ENCODE data around the gene KRTAP5-7.
"Not testable (repeated sequence)": the region's sequence is repeated elsewhere in the genome, so short reads cannot be mapped to it uniquely, and the experiment has no call there.

Gene KRTAP5-7

GRCh38 chr11:71557257-71557656, 30.2 kb downstream of the KRTAP5-7 start:
- H3K27ac ChIP-seq (ENCODE audit: low read depth, low read length) = no peak overlapping the region
- H3K4me3 ChIP-seq (ENCODE audit: low read depth in 1 of 2, low read length in 2 of 2) = no peak overlapping the region
- H3K4me1 ChIP-seq (ENCODE audit: control insufficient read depth in 1 of 2, insufficient read depth in 2 of 2, low read length in 2 of 2) = no peaks in the 10 kb centered on the region
- no peaks in the 10 kb centered on the region for H3K9me3 ChIP-seq (ENCODE audit: control insufficient read depth in 1 of 2, low read length in 2 of 2)
- H3K9ac ChIP-seq (ENCODE audit: low read depth in 1 of 2, low read length in 2 of 2) = no peak overlapping the region
- no peaks in the 10 kb centered on the region for H3K27me3 ChIP-seq (ENCODE audit: control insufficient read depth in 1 of 2, insufficient read depth in 2 of 2, low read length in 2 of 2)
- no peaks in the 10 kb centered on the region for H3K36me3 ChIP-seq (ENCODE audit: control insufficient read depth in 1 of 2, insufficient read depth in 2 of 2, low read length in 2 of 2)

GRCh38 chr11:71558996-71559395, 31.9 kb downstream of the KRTAP5-7 start:
- H3K9ac ChIP-seq (ENCODE audit: low read depth in 1 of 2, low read length in 2 of 2) = no peak overlapping the region
- H3K27ac ChIP-seq (ENCODE audit: low read depth, low read length) = no peak overlapping the region
- H3K27me3 ChIP-seq (ENCODE audit: control insufficient read depth in 1 of 2, insufficient read depth in 2 of 2, low read length in 2 of 2) = peaks cover 5 to 7% of the 10 kb centered on the region in 2 donors
- H3K4me3 ChIP-seq (ENCODE audit: low read depth in 1 of 2, low read length in 2 of 2) = no peak overlapping the region
- no peaks in the 10 kb centered on the region for H3K4me1 ChIP-seq (ENCODE audit: control insufficient read depth in 1 of 2, insufficient read depth in 2 of 2, low read length in 2 of 2)
- H3K36me3 ChIP-seq (ENCODE audit: control insufficient read depth in 1 of 2, insufficient read depth in 2 of 2, low read length in 2 of 2) = no peaks in the 10 kb centered on the region
- no peaks in the 10 kb centered on the region for H3K9me3 ChIP-seq (ENCODE audit: control insufficient read depth in 1 of 2, low read length in 2 of 2)

GRCh38 chr11:71562120-71562519, 35.1 kb downstream of the KRTAP5-7 start:
- no peaks in the 10 kb centered on the region for H3K9me3 ChIP-seq (ENCODE audit: control insufficient read depth in 1 of 2, low read length in 2 of 2)
- no peak overlapping the region for H3K4me3 ChIP-seq (ENCODE audit: low read depth in 1 of 2, low read length in 2 of 2)
- peaks cover 5 to 7% of the 10 kb centered on the region in 2 donors for H3K27me3 ChIP-seq (ENCODE audit: control insufficient read depth in 1 of 2, insufficient read depth in 2 of 2, low read length in 2 of 2)
- H3K4me1 ChIP-seq (ENCODE audit: control insufficient read depth in 1 of 2, insufficient read depth in 2 of 2, low read length in 2 of 2) = no peaks in the 10 kb centered on the region
- no peaks in the 10 kb centered on the region for H3K36me3 ChIP-seq (ENCODE audit: control insufficient read depth in 1 of 2, insufficient read depth in 2 of 2, low read length in 2 of 2)
- H3K9ac ChIP-seq (ENCODE audit: low read depth in 1 of 2, low read length in 2 of 2) = no peak overlapping the region
- H3K27ac ChIP-seq (ENCODE audit: low read depth, low read length) = no peak overlapping the region

- Histone ChIP-seq H3K4me1 (ENCODE audit: control insufficient read depth in 1 of 2, insufficient read depth in 2 of 2, low read length in 2 of 2) (no peaks in the 10 kb centered on the region), H3K9me3 (ENCODE audit: control insufficient read depth in 1 of 2, low read length in 2 of 2) (no peaks in the 10 kb centered on the region), H3K36me3 (ENCODE audit: control insufficient read depth in 1 of 2, insufficient read depth in 2 of 2, low read length in 2 of 2) (no peaks in the 10 kb centered on the region), H3K27ac (ENCODE audit: low read depth, low read length) (no peak overlapping the region), H3K4me3 (ENCODE audit: low read depth in 1 of 2, low read length in 2 of 2) (no peak overlapping the region), H3K9ac (ENCODE audit: low read depth in 1 of 2, low read length in 2 of 2) (no peak overlapping the region), H3K27me3 (ENCODE audit: control insufficient read depth in 1 of 2, insufficient read depth in 2 of 2, low read length in 2 of 2) (peaks cover 5 to 7% of the 10 kb centered on the region in 2 donors)
These were observed 36.3 kb downstream of the KRTAP5-7 start for GRCh38 chr11:71563406-71563805.

- H3K27ac ChIP-seq (ENCODE audit: low read depth, low read length) = no peak overlapping the region
- H3K36me3 ChIP-seq (ENCODE audit: control insufficient read depth in 1 of 2, insufficient read depth in 2 of 2, low read length in 2 of 2) = no peaks in the 10 kb centered on the region
- no peak overlapping the region for H3K9ac ChIP-seq (ENCODE audit: low read depth in 1 of 2, low read length in 2 of 2)
- H3K9me3 ChIP-seq (ENCODE audit: control insufficient read depth in 1 of 2, low read length in 2 of 2) = no peaks in the 10 kb centered on the region
- peaks cover 5 to 7% of the 10 kb centered on the region in 2 donors for H3K27me3 ChIP-seq (ENCODE audit: control insufficient read depth in 1 of 2, insufficient read depth in 2 of 2, low read length in 2 of 2)
- H3K4me3 ChIP-seq (ENCODE audit: low read depth in 1 of 2, low read length in 2 of 2) = no peak overlapping the region
- no peaks in the 10 kb centered on the region for H3K4me1 ChIP-seq (ENCODE audit: control insufficient read depth in 1 of 2, insufficient read depth in 2 of 2, low read length in 2 of 2)
These were observed 37.4 kb downstream of the KRTAP5-7 start for GRCh38 chr11:71564430-71564829.

- Histone ChIP-seq H3K27me3 (ENCODE audit: control insufficient read depth in 1 of 2, insufficient read depth in 2 of 2, low read length in 2 of 2) (peaks cover 5 to 7% of the 10 kb centered on the region in 2 donors), H3K9me3 (ENCODE audit: control insufficient read depth in 1 of 2, low read length in 2 of 2) (no peaks in the 10 kb centered on the region), H3K9ac (ENCODE audit: low read depth in 1 of 2, low read length in 2 of 2) (no peak within 1 kb of the TSS), H3K4me3 (ENCODE audit: low read depth in 1 of 2, low read length in 2 of 2) (no peak within 1 kb of the TSS), H3K36me3 (ENCODE audit: control insufficient read depth in 1 of 2, insufficient read depth in 2 of 2, low read length in 2 of 2) (no peaks in the 10 kb centered on the region), H3K4me1 (ENCODE audit: control insufficient read depth in 1 of 2, insufficient read depth in 2 of 2, low read length in 2 of 2) (no peaks in the 10 kb centered on the region), H3K27ac (ENCODE audit: low read depth, low read length) (no peak within 1 kb of the TSS)
These were observed 38.2 kb downstream of the KRTAP5-7 start, which contains the start of gene KRTAP5-10 for GRCh38 chr11:71565263-71565662. Gene KRTAP5-10, plus strand, starts transcription at chr11:71565563. Its CDS starts 25 bp downstream, at chr11:71565588.

GRCh38 chr11:71566081-71566620, 39.1 kb downstream of the KRTAP5-7 start:
- Histone ChIP-seq H3K9me3 (ENCODE audit: control insufficient read depth in 1 of 2, low read length in 2 of 2) (no peaks in the 10 kb centered on the region), H3K4me1 (ENCODE audit: control insufficient read depth in 1 of 2, insufficient read depth in 2 of 2, low read length in 2 of 2) (no peaks in the 10 kb centered on the region), H3K27me3 (ENCODE audit: control insufficient read depth in 1 of 2, insufficient read depth in 2 of 2, low read length in 2 of 2) (peaks cover 5 to 10% of the 10 kb centered on the region in 2 donors), H3K9ac (ENCODE audit: low read depth in 1 of 2, low read length in 2 of 2) (no peak overlapping the region), H3K27ac (ENCODE audit: low read depth, low read length) (no peak overlapping the region), H3K4me3 (ENCODE audit: low read depth in 1 of 2, low read length in 2 of 2) (no peak overlapping the region), H3K36me3 (ENCODE audit: control insufficient read depth in 1 of 2, insufficient read depth in 2 of 2, low read length in 2 of 2) (no peaks in the 10 kb centered on the region)

- H3K4me3 ChIP-seq (ENCODE audit: low read depth in 1 of 2, low read length in 2 of 2); H3K4me1 ChIP-seq (ENCODE audit: control insufficient read depth in 1 of 2, insufficient read depth in 2 of 2, low read length in 2 of 2); H3K9me3 ChIP-seq (ENCODE audit: control insufficient read depth in 1 of 2, low read length in 2 of 2); H3K9ac ChIP-seq (ENCODE audit: low read depth in 1 of 2, low read length in 2 of 2); H3K27ac ChIP-seq (ENCODE audit: low read depth, low read length); H3K36me3 ChIP-seq (ENCODE audit: control insufficient read depth in 1 of 2, insufficient read depth in 2 of 2, low read length in 2 of 2): not testable (repeated sequence)
- peaks cover 5 to 10% of the 10 kb centered on the region in 2 donors for H3K27me3 ChIP-seq (ENCODE audit: control insufficient read depth in 1 of 2, insufficient read depth in 2 of 2, low read length in 2 of 2)
These were observed 39.8 kb downstream of the KRTAP5-7 start for GRCh38 chr11:71566626-71567599.

- not testable (repeated sequence) for H3K4me3 ChIP-seq (ENCODE audit: low read depth in 1 of 2, low read length in 2 of 2); H3K4me1 ChIP-seq (ENCODE audit: control insufficient read depth in 1 of 2, insufficient read depth in 2 of 2, low read length in 2 of 2); H3K9me3 ChIP-seq (ENCODE audit: control insufficient read depth in 1 of 2, low read length in 2 of 2); H3K9ac ChIP-seq (ENCODE audit: low read depth in 1 of 2, low read length in 2 of 2); H3K36me3 ChIP-seq (ENCODE audit: control insufficient read depth in 1 of 2, insufficient read depth in 2 of 2, low read length in 2 of 2); H3K27ac ChIP-seq (ENCODE audit: low read depth, low read length)
- H3K27me3 ChIP-seq (ENCODE audit: control insufficient read depth in 1 of 2, insufficient read depth in 2 of 2, low read length in 2 of 2) = peaks cover 5 to 10% of the 10 kb centered on the region in 2 donors
These were observed 40.6 kb downstream of the KRTAP5-7 start for GRCh38 chr11:71567633-71568032.

GRCh38 chr11:71568704-71569349, 41.8 kb downstream of the KRTAP5-7 start:
- Histone ChIP-seq H3K9ac (ENCODE audit: low read depth in 1 of 2, low read length in 2 of 2) (no peak overlapping the region), H3K36me3 (ENCODE audit: control insufficient read depth in 1 of 2, insufficient read depth in 2 of 2, low read length in 2 of 2) (no peaks in the 10 kb centered on the region), H3K27me3 (ENCODE audit: control insufficient read depth in 1 of 2, insufficient read depth in 2 of 2, low read length in 2 of 2) (peaks cover 0 to 3% of the 10 kb centered on the region in 2 donors), H3K27ac (ENCODE audit: low read depth, low read length) (no peak overlapping the region), H3K9me3 (ENCODE audit: control insufficient read depth in 1 of 2, low read length in 2 of 2) (no peaks in the 10 kb centered on the region), H3K4me3 (ENCODE audit: low read depth in 1 of 2, low read length in 2 of 2) (no peak overlapping the region), H3K4me1 (ENCODE audit: control insufficient read depth in 1 of 2, insufficient read depth in 2 of 2, low read length in 2 of 2) (no peaks in the 10 kb centered on the region)
